HEK293 (cell line): ENCODE measurements around the gene ROS1.

Source experiments
- CTCF ChIA-PET: fragments of 350-600 bp; formaldehyde crosslinking; extraction: SDS; loops from one replicate; lab custom pipeline; 2021; ENCODE audit warnings: antibody characterized with exemption; lab: Yijun Ruan, JAX
- POLR2A ChIA-PET: fragments of 300-600 bp; formaldehyde crosslinking; extraction: SDS; loops from one replicate; lab custom pipeline; 2020; ENCODE audit warnings: antibody characterized with exemption, inconsistent platforms; lab: Yijun Ruan, JAX
- H3K27ac ChIP-seq: fragments of 200-500 bp; sonication (Bioruptor generic); 2 replicates; pipeline ENCODE4 v1.5.1; 2014; ENCODE audit warnings: low read depth, low read length, control low read depth, inconsistent platforms; ENCODE audit errors: extremely low read depth
- H3K36me3 ChIP-seq, 2 experiments: fragments of 200-500 bp in 1 of 2; sonication (Bioruptor generic) in 1 of 2; 1 replicate in 1 of 2; 2 replicates in 1 of 2; pipeline ENCODE4 v1.5.1; 2014 to 2017; ENCODE audit warnings: inconsistent platforms in 2 of 2, low read length in 2 of 2; ENCODE audit not compliant: control insufficient read depth in 2 of 2, insufficient read depth in 1 of 2
- H3K4me1 ChIP-seq: fragments of 200-500 bp; sonication (Bioruptor generic); 2 replicates; pipeline ENCODE4 v1.5.1; 2014; ENCODE audit warnings: mild to moderate bottlenecking, low read length, inconsistent platforms; ENCODE audit not compliant: control insufficient read depth, insufficient read depth
- H3K4me3 ChIP-seq: 2 replicates; pipeline ENCODE4 v1.5.1; 2011; ENCODE audit warnings: low read depth, mild to moderate bottlenecking, control low read depth, low read length, moderate library complexity
- H3K9me3 ChIP-seq: fragments of 200-500 bp; sonication (Bioruptor generic); 2 replicates; pipeline ENCODE4 v1.5.1; 2014; ENCODE audit warnings: low read depth, low read length, inconsistent platforms; ENCODE audit not compliant: control insufficient read depth, insufficient read depth
- BCL11A ChIP-seq: fragments of 450-650 bp; formaldehyde crosslinking; IDR thresholded peaks from 2 replicates; pipeline ENCODE4 v1.5.1; 2016; ENCODE audit warnings: low read depth, missing biosample characterization, missing genetic modification characterization
- SCRT2 ChIP-seq: fragments of 450-650 bp; formaldehyde crosslinking; IDR thresholded peaks from 2 replicates; pipeline ENCODE4 v1.5.1; 2016; ENCODE audit warnings: missing biosample characterization, missing genetic modification characterization
- ZEB2 ChIP-seq: fragments of 450-650 bp; formaldehyde crosslinking; IDR thresholded peaks from 2 replicates; pipeline ENCODE4 v1.5.1; 2016; ENCODE audit warnings: missing biosample characterization, missing genetic modification characterization
- ZNF112 ChIP-seq: fragments of 450-650 bp; formaldehyde crosslinking; IDR thresholded peaks from 2 replicates; pipeline ENCODE4 v1.5.0; 2017; ENCODE audit warnings: missing biosample characterization, missing genetic modification characterization
- ZNF2 ChIP-seq: fragments of 450-650 bp; formaldehyde crosslinking; IDR thresholded peaks from 2 replicates; pipeline ENCODE4 v1.5.1; 2016; ENCODE audit warnings: missing biosample characterization, missing genetic modification characterization
- ZNF366 ChIP-seq: fragments of 450-650 bp; formaldehyde crosslinking; conservative IDR thresholded peaks from 2 replicates; pipeline ENCODE4 v1.5.1; 2016; ENCODE audit warnings: missing biosample characterization, missing genetic modification characterization
- ZNF610 ChIP-seq: fragments of 450-650 bp; formaldehyde crosslinking; IDR thresholded peaks from 2 replicates; pipeline ENCODE4 v1.5.1; 2016; ENCODE audit warnings: missing biosample characterization, missing genetic modification characterization, borderline replicate concordance
- ZNF654 ChIP-seq: fragments of 450-650 bp; formaldehyde crosslinking; IDR thresholded peaks from 2 replicates; pipeline ENCODE4 v1.5.1; 2016; ENCODE audit warnings: low read depth, missing biosample characterization, missing genetic modification characterization
- ZNF660 ChIP-seq: fragments of 450-650 bp; IDR thresholded peaks from 2 replicates; pipeline ENCODE4 v1.5.1; 2018; ENCODE audit warnings: missing biosample characterization, mild to moderate bottlenecking, missing genetic modification characterization
- ZNF664 ChIP-seq: fragments of 450-650 bp; formaldehyde crosslinking; IDR thresholded peaks from 2 replicates; pipeline ENCODE4 v1.5.1; 2016; ENCODE audit warnings: missing biosample characterization, missing genetic modification characterization
- ZNF747 ChIP-seq: fragments of 450-650 bp; formaldehyde crosslinking; IDR thresholded peaks from 2 replicates; pipeline ENCODE4 v1.5.1; 2016; ENCODE audit warnings: missing biosample characterization, missing genetic modification characterization
- TF ChIP-seq, protein P1 (sequence below): fragments of 450-650 bp; formaldehyde crosslinking; conservative IDR thresholded peaks from 2 replicates; pipeline ENCODE4 v1.5.1; 2016; ENCODE audit warnings: low read depth, missing biosample characterization, missing genetic modification characterization
- TF ChIP-seq, protein P2 (sequence below): fragments of 450-650 bp; formaldehyde crosslinking; IDR thresholded peaks from 2 replicates; pipeline ENCODE4 v1.5.1; 2016; ENCODE audit warnings: missing biosample characterization, missing genetic modification characterization
- TF ChIP-seq, protein P3 (sequence below): fragments of 450-650 bp; formaldehyde crosslinking; IDR thresholded peaks from 2 replicates; pipeline ENCODE4 v1.5.1; 2016; ENCODE audit warnings: missing biosample characterization, missing genetic modification characterization
- TF ChIP-seq, protein P4 (sequence below): fragments of 450-650 bp; formaldehyde crosslinking; IDR thresholded peaks from 2 replicates; pipeline ENCODE4 v1.5.1; 2016; ENCODE audit warnings: missing biosample characterization, missing genetic modification characterization

The ROS1 gene

DNA sequence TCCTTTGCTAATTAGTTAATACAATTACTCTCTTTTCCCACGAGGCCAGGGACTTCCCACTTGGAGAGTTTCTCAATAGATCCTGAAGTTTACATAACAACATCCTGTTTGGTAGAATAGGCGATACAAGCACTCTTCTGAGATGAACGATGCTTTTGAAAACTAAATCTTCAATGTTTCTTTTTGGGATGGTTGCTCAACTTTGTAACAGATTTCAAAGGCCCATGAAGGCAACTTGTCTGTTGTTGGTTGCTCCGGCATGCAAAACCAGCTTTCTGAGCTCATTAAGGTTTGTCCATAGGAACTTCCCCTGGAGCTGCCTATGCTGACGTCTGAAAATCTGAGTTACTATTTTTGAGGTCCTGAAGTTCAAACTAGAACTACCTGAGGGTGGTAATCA, 25.9 kb upstream of the ROS1 start (continued):
- TF ChIP-seq, protein P1, sequence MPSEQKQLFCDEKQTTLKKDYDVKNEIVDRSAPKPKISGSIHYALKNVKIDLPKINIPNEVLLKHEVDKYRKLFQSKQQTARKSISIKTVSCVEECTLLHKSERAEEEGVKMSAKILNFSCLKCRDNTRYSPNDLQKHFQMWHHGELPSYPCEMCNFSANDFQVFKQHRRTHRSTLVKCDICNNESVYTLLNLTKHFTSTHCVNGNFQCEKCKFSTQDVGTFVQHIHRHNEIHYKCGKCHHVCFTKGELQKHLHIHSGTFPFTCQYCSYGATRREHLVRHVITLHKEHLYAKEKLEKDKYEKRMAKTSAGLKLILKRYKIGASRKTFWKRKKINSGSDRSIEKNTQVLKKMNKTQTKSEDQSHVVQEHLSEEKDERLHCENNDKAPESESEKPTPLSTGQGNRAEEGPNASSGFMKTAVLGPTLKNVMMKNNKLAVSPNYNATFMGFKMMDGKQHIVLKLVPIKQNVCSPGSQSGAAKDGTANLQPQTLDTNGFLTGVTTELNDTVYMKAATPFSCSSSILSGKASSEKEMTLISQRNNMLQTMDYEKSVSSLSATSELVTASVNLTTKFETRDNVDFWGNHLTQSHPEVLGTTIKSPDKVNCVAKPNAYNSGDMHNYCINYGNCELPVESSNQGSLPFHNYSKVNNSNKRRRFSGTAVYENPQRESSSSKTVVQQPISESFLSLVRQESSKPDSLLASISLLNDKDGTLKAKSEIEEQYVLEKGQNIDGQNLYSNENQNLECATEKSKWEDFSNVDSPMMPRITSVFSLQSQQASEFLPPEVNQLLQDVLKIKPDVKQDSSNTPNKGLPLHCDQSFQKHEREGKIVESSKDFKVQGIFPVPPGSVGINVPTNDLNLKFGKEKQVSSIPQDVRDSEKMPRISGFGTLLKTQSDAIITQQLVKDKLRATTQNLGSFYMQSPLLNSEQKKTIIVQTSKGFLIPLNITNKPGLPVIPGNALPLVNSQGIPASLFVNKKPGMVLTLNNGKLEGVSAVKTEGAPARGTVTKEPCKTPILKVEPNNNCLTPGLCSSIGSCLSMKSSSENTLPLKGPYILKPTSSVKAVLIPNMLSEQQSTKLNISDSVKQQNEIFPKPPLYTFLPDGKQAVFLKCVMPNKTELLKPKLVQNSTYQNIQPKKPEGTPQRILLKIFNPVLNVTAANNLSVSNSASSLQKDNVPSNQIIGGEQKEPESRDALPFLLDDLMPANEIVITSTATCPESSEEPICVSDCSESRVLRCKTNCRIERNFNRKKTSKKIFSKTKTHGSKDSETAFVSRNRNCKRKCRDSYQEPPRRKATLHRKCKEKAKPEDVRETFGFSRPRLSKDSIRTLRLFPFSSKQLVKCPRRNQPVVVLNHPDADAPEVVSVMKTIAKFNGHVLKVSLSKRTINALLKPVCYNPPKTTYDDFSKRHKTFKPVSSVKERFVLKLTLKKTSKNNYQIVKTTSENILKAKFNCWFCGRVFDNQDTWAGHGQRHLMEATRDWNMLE (tag by site-specific recombination): no peak
- TF ChIP-seq ZNF747 (tag by site-specific recombination): no peak
- TF ChIP-seq, all 188 proteins: peak for 0

DNA sequence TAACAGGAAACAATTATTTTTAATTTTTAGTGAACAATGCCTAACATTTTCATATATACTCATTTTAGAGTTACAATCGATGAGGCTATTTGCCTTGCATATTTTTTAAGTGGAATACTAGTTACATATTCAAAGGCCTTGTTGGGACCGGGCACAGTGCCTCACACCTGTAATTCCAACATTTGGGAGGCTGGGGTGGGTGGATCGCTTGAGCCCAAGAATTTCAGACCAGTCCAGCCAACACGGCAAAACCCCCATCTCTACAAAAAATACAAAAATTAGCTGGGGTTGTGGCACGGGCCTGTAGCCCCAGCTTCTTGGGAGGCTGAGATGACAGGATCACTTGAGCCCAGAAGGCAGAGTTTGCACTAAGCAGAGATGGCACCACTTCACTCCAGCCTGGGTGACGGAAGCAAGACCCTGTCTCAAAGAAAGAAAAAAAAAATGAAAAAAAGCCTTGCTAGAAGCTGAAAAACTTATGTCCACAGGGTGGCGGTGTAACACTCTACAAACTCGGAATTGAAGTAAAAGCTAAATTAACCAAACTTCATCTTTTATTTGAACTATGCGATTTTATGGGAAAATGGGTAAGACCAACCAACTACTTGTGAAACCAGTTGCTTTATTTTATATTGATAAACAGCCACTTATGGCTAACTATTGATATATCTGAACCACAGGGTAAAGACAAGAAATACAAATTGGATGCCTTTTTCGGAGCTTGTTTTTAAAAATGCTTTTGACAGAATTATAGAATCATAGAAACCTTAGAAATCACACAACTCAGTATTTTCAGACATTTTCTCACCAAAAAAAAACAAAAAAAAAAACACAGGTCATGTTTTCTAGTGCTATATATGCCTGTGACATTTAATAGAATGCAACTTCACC, 24.1 kb upstream of the ROS1 start:
- ChIA-PET CTCF (interaction anchor here (0.5 to 6.1 kb wide), 68 partner anchors 7 to 1095 kb away, joined by 3 to 118 read pairs (median 4); partner anchors contain the start of genes GOPC and ROS1), POLR2A (interaction anchor here (0.8 to 1.1 kb wide), 5 partner anchors 9 to 152 kb away, joined by 4 to 15 read pairs (median 5); partner anchors contain the start of gene GOPC)
- H3K4me3 ChIP-seq: no peak overlapping the region; the same call in 1 of the 2 replicates
- no peaks in the 10 kb centered on the region; the same call in 1 of the 2 replicates for H3K4me1 ChIP-seq
- no peak overlapping the region for H3K27ac ChIP-seq
- TF ChIP-seq ZNF664 (tag by site-specific recombination): peak; percentile 99
- TF ChIP-seq, protein P2, sequence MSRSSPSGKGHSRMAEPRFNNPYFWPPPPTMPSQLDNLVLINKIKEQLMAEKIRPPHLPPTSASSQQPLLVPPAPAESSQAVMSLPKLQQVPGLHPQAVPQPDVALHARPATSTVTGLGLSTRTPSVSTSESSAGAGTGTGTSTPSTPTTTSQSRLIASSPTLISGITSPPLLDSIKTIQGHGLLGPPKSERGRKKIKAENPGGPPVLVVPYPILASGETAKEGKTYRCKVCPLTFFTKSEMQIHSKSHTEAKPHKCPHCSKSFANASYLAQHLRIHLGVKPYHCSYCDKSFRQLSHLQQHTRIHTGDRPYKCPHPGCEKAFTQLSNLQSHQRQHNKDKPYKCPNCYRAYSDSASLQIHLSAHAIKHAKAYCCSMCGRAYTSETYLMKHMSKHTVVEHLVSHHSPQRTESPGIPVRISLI (tag by site-specific recombination): peak; percentile 100
- TF ChIP-seq ZNF112 (tag by site-specific recombination): no peak
- peak; percentile 71; the same call in 1 of the 2 replicates for TF ChIP-seq ZNF2 (tag by site-specific recombination)
- TF ChIP-seq ZNF366 (tag by site-specific recombination): 0 out of 2 replicates have a peak, but pooled peaks have one; percentile 43
- peak; percentile 96 for TF ChIP-seq ZNF654 (tag by site-specific recombination)
- TF ChIP-seq BCL11A (tag by site-specific recombination): no peak
- 0 out of 2 replicates have a peak, but pooled peaks have one; percentile 19 for TF ChIP-seq ZNF610
- TF ChIP-seq, protein P3, sequence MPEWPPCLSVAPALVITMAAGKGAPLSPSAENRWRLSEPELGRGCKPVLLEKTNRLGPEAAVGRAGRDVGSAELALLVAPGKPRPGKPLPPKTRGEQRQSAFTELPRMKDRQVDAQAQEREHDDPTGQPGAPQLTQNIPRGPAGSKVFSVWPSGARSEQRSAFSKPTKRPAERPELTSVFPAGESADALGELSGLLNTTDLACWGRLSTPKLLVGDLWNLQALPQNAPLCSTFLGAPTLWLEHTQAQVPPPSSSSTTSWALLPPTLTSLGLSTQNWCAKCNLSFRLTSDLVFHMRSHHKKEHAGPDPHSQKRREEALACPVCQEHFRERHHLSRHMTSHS (tag by site-specific recombination): no peak
- TF ChIP-seq SCRT2 (tag by site-specific recombination): no peak
- TF ChIP-seq, protein P4, sequence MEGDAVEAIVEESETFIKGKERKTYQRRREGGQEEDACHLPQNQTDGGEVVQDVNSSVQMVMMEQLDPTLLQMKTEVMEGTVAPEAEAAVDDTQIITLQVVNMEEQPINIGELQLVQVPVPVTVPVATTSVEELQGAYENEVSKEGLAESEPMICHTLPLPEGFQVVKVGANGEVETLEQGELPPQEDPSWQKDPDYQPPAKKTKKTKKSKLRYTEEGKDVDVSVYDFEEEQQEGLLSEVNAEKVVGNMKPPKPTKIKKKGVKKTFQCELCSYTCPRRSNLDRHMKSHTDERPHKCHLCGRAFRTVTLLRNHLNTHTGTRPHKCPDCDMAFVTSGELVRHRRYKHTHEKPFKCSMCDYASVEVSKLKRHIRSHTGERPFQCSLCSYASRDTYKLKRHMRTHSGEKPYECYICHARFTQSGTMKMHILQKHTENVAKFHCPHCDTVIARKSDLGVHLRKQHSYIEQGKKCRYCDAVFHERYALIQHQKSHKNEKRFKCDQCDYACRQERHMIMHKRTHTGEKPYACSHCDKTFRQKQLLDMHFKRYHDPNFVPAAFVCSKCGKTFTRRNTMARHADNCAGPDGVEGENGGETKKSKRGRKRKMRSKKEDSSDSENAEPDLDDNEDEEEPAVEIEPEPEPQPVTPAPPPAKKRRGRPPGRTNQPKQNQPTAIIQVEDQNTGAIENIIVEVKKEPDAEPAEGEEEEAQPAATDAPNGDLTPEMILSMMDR (tag by site-specific recombination): peak; percentile 43; the same call in 1 of the 2 replicates
- 0 out of 2 replicates have a peak, but pooled peaks have one; percentile 14 for TF ChIP-seq ZEB2 (tag by site-specific recombination)
- TF ChIP-seq ZNF660 (tag by site-specific recombination): peak; percentile 65; the same call in 1 of the 2 replicates
- no peaks in the 10 kb centered on the region for H3K36me3 ChIP-seq
- H3K9me3 ChIP-seq: no peaks in the 10 kb centered on the region
